Measurements from ENCODE around the gene SLC16A10. TPM values are rescaled to one million over a fixed set of nuclear protein-coding genes. Genes with fewer than 3 reads are reported as not detected.

The SLC16A10 gene
- total and polyA plus RNA-seq, 2 of the 13 experiments (the other 11 are each of a cell fraction or from before 2014, with no cell fraction given), result 8.2 to 20.1 TPM

DNA sequence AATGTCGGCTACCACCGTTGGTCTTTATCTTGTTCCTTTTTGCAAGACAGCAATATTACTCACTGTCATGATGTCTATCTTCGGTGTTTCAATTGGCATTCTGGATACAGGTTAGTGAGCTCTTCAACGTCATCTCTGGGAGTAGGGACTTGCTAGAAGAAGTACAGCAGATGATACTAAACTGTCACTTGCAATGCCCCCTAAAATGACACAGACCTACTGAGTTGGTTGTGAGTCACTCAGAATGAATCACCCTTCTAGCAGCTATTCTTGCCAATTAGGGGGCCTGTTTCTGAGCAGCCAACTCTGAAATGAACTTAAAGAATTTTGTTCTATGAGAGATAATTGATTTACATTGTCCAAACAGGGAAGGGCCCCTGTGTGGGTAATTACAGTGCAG is 176.5 kb downstream of the SLC16A10 start:
- peaks cover 2 to 32% of the 10 kb centered on the region in 2 experiments for H3K36me3 ChIP-seq (replicated peaks in 1 of 2; ENCODE audit: control insufficient read depth in 1 of 2, insufficient read depth in 2 of 2, low read length in 2 of 2)
- CTCF ChIA-PET (ENCODE audit: low intra/inter-chr PET ratio, low total read pairs), result no interaction called here
- peak; percentile 7; the same call in 1 of the 2 replicates for TF ChIP-seq MAFF (IDR thresholded peaks at IDR 0.05; ENCODE audit: low read depth, low read length)
- TF ChIP-seq ZNF510 (CRISPR knock-in tag; IDR thresholded peaks at IDR 0.05; ENCODE audit: low read depth), result no peak
- 0 out of 4 replicates have a peak, but pooled peaks of 1 of the 2 experiments have one; percentile 21 for TF ChIP-seq MAFK (conservative IDR thresholded peaks at IDR 0.05 in 1 of 2, IDR thresholded peaks at IDR 0.05 in 1 of 2; ENCODE audit: low read length in 2 of 2)
- TF ChIP-seq, protein P1, sequence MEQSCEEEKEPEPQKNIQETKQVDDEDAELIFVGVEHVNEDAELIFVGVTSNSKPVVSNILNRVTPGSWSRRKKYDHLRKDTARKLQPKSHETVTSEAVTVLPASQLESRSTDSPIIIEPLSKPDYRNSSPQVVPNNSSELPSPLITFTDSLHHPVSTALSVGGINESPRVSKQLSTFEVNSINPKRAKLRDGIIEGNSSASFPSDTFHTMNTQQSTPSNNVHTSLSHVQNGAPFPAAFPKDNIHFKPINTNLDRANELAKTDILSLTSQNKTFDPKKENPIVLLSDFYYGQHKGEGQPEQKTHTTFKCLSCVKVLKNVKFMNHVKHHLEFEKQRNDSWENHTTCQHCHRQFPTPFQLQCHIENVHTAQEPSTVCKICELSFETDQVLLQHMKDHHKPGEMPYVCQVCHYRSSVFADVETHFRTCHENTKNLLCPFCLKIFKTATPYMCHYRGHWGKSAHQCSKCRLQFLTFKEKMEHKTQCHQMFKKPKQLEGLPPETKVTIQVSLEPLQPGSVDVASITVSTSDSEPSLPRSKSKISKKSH (CRISPR knock-in tag; IDR thresholded peaks at IDR 0.05; ENCODE audit: borderline replicate concordance), result no peak
- TF ChIP-seq CHCHD3 (CRISPR knock-in tag; IDR thresholded peaks at IDR 0.05), result no peak
- TF ChIP-seq FOSL2 (CRISPR knock-in tag; IDR thresholded peaks at IDR 0.05), result 0 out of 2 replicates have a peak, but pooled peaks have one; percentile 20
- intact Hi-C loops (cut with micrococcal nuclease; ENCODE audit: unreplicated experiment), result no loop called here
- no peaks in the 10 kb centered on the region for H3K9me3 ChIP-seq (ENCODE audit: low read length)
- no peaks in the 10 kb centered on the region for H3K27me3 ChIP-seq (ENCODE audit: control insufficient read depth in 1 of 2, insufficient read depth in 2 of 2, low read length in 2 of 2)
- DNase-seq (ENCODE audit: low spot score), result no peak
- no peak for FAIRE-seq
- BruUV-seq (replicated peaks), result no TSS peak
- H4K20me1 ChIP-seq (ENCODE audit: insufficient read depth, low read length), result no peaks in the 10 kb centered on the region
- no peak overlapping the region for H2AFZ ChIP-seq (ENCODE audit: low read length)
- H3K4me2 ChIP-seq (ENCODE audit: low read depth, low read length), result no peak overlapping the region
- ATAC-seq, result no peak
- H3K27ac ChIP-seq (ENCODE audit: extremely low read length, insufficient read depth, low read length), result no peak overlapping the region
- POLR2A ChIA-PET, result no interaction called here
- peaks cover 16% of the 10 kb centered on the region for H3K79me2 ChIP-seq (ENCODE audit: insufficient read depth, low read length)
- no peak overlapping the region for H3K9ac ChIP-seq (ENCODE audit: insufficient read depth, low read depth, low read length)
- in situ Hi-C loops (cut with HindIII; ENCODE audit: extremely low pct_ligation_motif_present, low pct_unique_long_range_greater_than_20kb), result no loop called here
- no peak overlapping the region for H3K4me3 ChIP-seq (replicated peaks in 1 of 3; ENCODE audit: insufficient read depth in 1 of 3, low read depth in 2 of 3, low read length in 3 of 3)
- whole genome bisulfite sequencing (ENCODE audit: low lambda C conversion rate), result 96% methylated on average over 4 of the region's 4 CpGs
- H3K4me1 ChIP-seq (ENCODE audit: insufficient read depth, low read length), result peaks cover 23% of the 10 kb centered on the region

DNA sequence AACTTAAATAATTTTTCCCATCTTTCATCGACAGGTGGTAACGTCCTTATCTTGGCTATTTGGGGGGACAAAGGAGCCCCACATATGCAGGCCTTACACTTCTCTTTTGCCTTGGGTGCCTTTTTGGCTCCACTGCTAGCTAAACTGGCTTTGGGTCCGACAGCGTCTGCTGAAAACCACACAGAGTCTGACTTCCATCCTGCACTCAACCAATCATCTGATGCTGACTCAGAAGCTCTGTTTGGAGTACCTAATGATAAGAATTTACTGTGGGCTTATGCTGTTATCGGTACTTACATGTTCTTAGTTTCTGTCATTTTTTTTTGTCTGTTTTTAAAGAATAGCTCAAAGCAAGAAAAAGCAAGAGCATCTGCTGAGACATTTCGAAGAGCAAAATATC is 178.5 kb downstream of the SLC16A10 start:
- no peak overlapping the region for H3K9ac ChIP-seq (ENCODE audit: insufficient read depth, low read depth, low read length)
- TF ChIP-seq ZNF569 (CRISPR knock-in tag; IDR thresholded peaks at IDR 0.05; ENCODE audit: borderline replicate concordance), result no peak
- TF ChIP-seq, protein P2, sequence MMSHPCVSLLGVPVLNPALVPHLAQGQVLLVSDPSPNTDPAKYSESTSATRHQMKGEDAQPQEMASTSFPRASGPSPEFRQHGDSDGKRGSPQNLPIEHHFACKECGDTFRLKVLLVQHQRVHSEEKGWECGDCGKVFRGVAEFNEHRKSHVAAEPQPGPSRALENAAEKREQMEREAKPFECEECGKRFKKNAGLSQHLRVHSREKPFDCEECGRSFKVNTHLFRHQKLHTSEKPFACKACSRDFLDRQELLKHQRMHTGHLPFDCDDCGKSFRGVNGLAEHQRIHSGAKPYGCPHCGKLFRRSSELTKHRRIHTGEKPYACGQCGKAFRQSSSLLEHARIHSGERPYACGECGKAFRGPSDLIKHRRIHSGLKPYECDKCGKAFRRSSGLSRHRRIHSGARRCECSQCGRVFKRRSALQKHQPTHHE (CRISPR knock-in tag; IDR thresholded peaks at IDR 0.05; ENCODE audit: borderline replicate concordance), result no peak
- TF ChIP-seq HES4 (CRISPR knock-in tag; IDR thresholded peaks at IDR 0.05; ENCODE audit: borderline replicate concordance), result no peak
- TF ChIP-seq ELF4 (CRISPR knock-in tag; IDR thresholded peaks at IDR 0.05; ENCODE audit: borderline replicate concordance), result no peak
- TF ChIP-seq ZNF713 (CRISPR knock-in tag; IDR thresholded peaks at IDR 0.05), result no peak
- no peak for TF ChIP-seq PPARG (CRISPR knock-in tag; conservative IDR thresholded peaks at IDR 0.05)
- no peak for TF ChIP-seq ZFP62 (CRISPR knock-in tag; IDR thresholded peaks at IDR 0.05)
- no peak for TF ChIP-seq ZBTB21 (CRISPR knock-in tag; IDR thresholded peaks at IDR 0.05)
- 97% methylated on average over 6 of the region's 6 CpGs for WGBS (ENCODE audit: low lambda C conversion rate)
- POLR2A ChIA-PET, result no interaction called here
- CTCF ChIA-PET (ENCODE audit: low intra/inter-chr PET ratio, low total read pairs), result no interaction called here
- no TSS peak for BruUV-seq (replicated peaks)
- H3K9me3 ChIP-seq (ENCODE audit: low read length), result no peaks in the 10 kb centered on the region
- no peak overlapping the region for H3K4me3 ChIP-seq (replicated peaks in 1 of 3; ENCODE audit: insufficient read depth in 1 of 3, low read depth in 2 of 3, low read length in 3 of 3)
- in situ Hi-C loops (cut with HindIII; ENCODE audit: extremely low pct_ligation_motif_present, low pct_unique_long_range_greater_than_20kb) (no loop called here), intact Hi-C loops (cut with micrococcal nuclease; ENCODE audit: unreplicated experiment) (no loop called here)
- H4K20me1 ChIP-seq (ENCODE audit: insufficient read depth, low read length), result no peaks in the 10 kb centered on the region
- no peak overlapping the region for H2AFZ ChIP-seq (ENCODE audit: low read length)
- H3K4me1 ChIP-seq (ENCODE audit: insufficient read depth, low read length), result peaks cover 12% of the 10 kb centered on the region
- ATAC-seq, result no peak
- H3K4me2 ChIP-seq (ENCODE audit: low read depth, low read length), result no peak overlapping the region
- H3K27ac ChIP-seq (ENCODE audit: extremely low read length, insufficient read depth, low read length), result no peak overlapping the region
- no peak for DNase-seq (ENCODE audit: low spot score)
- no peak for FAIRE-seq
- peaks cover 5% of the 10 kb centered on the region for H3K79me2 ChIP-seq (ENCODE audit: insufficient read depth, low read length)
- H3K27me3 ChIP-seq (ENCODE audit: control insufficient read depth in 1 of 2, insufficient read depth in 2 of 2, low read length in 2 of 2), result no peaks in the 10 kb centered on the region
- peaks cover 5 to 39% of the 10 kb centered on the region in 2 experiments for H3K36me3 ChIP-seq (replicated peaks in 1 of 2; ENCODE audit: control insufficient read depth in 1 of 2, insufficient read depth in 2 of 2, low read length in 2 of 2)
